ENCODE data around the gene NMRK2.
"Not testable (repeated sequence)": the region's sequence is repeated elsewhere in the genome, so short reads cannot be mapped to it uniquely, and the experiment has no call there.

NMRK2 gene

DNA sequence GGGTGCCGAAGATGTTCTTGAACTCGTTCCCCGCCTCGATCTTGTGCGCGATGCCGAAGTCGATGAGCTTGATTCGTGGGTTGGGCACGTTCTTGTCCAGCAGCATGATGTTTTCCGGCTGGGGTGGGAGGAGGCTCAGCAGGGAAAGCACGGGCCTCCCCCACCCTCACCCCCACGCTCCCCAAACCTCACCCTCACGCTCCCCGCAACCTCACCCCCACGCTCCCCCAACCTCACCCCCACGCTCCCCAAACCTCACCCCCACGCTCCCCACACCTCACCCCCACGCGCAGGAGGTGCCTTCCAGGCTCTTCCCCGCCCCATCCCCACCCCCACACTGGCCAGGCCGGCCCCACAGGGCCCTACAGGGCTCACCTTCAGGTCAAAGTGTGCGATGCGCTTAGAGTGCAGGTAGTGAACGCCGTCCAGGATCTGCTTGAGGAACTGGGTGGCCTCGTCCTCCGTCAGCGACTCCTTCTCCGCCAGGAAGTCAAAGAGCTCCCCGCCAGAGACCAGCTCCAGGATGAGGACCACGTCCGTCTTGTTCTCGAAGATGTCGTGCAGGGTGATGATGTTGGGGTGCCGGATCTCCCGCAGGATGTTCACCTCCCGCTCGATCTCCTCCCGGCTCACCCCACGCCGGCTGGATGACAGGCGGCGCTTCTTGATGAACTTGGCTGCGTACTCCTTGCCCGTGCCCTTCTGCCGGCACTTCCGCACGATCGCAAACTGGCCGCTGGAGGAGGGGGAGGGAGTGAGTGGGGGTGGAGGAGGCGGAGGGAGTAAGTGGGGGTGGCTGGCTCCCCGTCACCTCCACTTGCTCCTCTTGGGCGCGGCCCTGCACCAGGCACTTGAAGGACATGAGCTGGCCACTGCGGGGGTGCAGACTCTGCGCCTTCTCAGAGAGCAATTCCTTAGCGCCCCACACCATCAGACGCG lies 31.7 kb downstream of the NMRK2 start:
- DNase-seq, result no peak

DNA sequence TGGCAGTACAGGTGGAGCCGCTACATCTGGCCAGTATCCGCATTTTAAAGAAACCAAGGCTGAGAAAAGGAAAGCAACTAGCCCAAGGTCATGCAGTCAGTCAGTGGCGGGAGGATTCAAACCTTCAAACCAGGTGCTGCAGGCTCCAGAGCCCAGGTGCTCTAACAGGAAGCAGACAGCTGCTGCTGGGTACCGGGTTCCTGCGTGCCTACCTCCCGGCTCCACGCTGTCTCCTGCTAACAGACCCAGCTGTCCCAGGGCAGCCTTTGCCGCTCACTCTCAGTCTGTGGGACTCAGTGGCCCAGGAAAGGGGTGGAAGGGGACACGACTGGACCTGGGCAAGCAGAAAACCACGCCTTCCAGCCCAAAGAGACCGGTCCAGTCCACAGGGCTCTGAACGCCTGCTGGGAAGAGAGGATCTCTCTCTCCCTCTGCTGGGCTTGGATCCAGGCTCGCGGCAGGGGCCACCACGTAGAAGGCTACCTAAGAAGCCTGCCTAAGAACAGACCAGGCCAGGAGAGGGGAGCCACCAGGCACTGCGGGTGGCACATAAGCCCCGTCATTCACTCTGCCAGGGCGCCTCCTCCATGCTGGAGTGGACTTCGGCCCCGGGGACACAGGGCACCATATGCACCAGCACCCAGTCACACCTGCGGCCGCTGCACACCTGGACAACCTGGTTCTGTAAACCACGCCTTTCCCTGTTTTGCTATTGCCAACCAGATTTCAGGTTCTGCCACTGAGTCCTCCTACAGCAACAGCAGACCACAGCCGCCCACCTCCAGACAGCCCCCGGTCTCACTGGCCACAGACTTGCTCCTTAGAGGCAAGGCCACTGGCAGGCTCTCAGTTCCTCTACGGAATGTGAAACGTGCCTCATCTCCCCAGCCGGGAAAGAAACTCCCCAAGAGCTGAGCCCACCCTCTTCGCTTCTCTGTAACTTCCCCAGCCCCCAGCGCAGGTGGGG lies 33.5 kb downstream of the NMRK2 start:
- no peak for DNase-seq

DNA sequence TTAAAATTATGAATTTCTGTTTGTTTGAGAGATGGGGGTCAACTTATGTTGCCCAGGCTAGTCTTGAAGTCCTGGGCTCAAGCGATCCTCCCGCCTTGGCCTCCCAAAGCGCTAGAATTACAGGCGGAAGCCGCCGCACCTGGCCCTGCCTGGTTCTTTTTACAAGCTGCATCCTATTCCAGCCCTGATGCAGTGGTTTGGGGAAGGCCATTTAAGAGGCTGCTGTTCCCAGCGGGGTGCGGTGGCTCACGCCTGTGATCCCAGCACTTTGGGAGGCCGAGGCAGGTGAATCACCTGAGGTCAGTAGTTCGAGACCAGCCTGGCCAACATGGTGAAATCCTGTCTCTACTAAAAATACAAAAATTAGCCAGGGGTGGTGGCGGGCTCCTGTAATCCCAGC lies 35.1 kb downstream of the NMRK2 start:
- DNase-seq, result not testable (repeated sequence)

DNA sequence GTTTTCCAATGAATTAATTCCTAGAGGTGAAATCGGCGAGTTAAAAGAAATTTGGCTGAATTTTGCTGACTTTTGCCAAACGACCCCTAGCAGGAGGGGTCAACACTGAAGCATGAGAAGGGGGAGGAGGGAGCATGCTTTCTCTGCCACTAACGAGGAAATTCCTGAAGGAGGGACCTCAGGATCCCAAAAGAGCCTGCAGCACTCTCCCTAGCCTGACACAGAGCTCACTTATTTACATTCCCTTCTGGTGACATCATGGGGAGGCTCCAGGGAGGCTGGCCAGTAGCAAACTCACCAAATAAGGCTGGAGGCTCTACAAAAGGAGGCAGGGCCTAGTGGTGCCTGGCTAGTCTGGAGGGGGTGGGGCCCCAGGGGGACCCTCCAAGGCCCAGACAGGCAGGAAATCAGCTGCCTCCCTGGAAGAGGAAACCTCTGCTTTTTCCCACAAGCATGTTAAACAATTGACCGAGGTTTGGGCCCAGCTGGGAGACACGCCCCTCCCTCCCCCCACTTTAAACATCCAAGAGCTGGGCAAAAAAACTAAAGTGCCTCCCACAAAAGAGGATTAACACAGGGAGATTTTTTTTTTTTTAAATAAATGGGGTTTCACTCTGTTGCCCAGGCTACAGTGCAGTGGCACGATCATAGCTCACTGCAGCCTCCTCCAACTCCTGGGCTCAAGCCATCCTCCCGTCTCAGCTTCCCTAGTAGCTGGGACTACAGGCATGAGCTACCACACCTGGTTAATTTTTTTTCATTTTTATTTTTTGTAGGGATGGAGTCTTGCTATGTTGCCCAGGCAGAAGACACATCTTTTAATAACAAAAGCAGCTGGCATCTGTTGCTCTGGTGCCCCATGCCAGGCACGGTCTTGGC lies 35.9 kb downstream of the NMRK2 start:
- DNase-seq, result peak; percentile 46

DNA sequence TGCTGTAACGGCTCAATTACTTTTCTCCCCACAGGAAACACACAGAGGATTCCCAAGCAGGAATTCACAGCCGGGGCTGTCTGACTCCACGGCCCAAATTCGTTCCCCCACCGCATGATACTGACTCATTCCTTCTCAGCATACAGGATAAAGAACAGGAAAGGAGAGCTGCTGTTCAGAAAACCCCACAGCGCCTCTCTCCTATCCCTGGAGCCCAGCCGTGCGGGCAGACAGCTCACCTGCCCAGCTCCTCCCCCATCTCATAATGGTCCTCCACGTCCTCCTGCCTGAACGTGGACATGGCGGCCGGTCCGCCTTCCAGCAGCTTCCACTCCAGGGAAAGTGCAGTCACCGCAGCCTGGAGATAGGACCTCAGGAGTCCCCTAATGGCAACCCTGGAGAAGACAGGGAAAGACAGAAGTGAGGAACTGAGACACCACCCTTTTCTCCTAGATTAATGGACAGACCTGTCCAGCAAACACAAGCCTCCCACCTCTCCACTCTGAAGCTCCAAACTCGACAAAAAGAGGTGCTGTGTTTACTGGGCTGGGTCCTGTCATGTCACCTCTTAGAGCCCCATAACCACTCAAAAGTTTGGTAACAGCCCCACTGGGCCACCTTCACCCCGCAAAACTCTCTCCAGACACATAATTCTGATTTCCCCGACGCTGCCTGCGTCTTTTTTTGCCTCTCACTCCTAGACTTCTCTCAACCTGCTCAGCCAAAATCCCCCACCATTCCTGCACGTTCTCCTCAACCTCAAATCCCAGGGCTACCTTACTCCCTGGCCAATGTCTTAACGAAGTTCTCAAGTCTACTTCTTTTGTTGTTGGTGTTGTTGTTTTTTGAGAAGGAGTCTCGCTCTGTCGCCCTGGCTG lies 36.8 kb downstream of the NMRK2 start:
- peak; percentile 23 for DNase-seq

DNA sequence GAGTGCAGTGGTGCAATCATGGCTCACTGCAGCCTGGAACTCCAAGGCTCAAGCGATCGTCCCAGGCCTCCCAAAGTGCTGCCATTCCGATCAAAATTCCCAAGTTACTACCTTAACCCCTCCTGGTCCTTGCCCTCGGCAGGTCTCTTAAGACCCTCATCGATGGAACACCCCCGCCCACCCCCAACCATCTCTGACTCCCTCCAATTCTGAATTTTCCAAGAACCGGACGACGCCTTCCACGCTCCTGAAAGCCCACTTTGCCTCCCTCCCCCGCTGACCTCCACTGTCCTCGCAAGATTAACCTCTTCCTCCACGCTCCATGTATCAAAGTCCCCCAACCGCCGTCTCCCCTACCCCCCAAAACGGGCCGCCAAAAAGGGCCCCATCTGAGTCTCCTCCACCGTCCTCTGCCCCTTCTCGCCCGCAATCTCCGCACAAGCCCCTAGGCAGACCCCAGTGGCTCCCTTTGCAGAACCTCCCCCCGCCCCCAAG lies 37.5 kb downstream of the NMRK2 start:
- no peak for DNase-seq

DNA sequence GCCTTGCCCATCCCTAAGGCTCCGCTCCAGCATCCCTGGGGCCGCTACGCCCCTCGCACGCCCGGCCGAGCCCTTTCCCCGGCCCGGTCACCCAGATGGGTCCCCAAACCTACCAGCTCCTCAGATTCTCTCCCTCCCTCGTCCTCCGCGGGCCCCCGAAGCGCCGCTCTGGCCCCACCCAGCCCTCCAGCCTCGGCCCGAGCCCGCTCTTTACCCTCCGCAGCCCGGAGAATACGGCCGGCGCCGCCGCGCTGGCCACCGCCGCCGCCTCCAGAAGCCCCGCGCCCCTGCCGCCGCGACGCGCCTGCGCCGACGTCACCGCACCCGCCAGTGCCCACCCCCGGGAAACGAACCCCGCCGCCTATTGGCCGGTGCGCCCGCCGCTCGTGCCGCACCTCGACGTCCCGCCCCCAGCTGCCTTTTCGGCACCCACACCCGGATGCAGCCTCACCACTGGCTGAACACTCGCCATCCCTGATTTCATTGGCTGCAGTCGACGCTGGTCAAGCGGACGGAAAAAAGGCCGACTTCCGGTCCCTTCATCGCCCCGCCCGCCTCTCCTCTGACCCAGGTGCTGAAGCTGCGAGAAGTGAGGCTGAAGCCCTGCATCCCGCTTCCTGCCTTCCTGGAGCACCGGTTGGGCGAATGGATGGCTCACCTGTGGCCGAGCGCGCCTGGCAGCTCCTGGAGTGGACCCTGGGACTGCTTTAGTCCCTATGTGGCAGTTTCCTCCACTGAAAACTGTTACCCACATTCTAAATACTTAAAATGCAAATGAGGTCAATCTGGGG lies 38.1 kb downstream of the NMRK2 start, which contains the start of gene DAPK3:
DAPK3 (minus strand) TSS at position 292 of the 791 bp plus-strand sequence. CDS start 1,364 bp downstream, outside the sequence.
- DNase-seq, result peak; percentile 79

DNA sequence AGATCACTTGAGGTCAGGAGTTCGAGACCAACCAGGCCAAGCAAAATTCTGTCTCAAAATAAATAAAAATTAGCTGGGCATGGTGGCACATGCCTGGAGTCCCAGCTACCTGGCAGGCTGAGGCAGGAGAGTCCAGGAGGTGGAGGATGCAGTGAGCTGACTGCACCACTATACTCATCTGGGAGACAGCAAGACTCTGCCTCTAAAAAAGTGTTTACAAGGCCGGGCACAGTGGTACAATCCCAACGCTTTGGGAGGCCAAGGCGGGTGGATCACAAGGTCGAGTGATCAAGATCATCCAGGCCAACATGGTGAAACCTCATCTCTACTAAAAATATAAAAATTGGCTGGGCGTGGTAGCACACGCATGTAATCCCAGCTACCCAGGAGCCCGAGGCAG lies 42.3 kb downstream of the NMRK2 start:
- no peak for DNase-seq

DNA sequence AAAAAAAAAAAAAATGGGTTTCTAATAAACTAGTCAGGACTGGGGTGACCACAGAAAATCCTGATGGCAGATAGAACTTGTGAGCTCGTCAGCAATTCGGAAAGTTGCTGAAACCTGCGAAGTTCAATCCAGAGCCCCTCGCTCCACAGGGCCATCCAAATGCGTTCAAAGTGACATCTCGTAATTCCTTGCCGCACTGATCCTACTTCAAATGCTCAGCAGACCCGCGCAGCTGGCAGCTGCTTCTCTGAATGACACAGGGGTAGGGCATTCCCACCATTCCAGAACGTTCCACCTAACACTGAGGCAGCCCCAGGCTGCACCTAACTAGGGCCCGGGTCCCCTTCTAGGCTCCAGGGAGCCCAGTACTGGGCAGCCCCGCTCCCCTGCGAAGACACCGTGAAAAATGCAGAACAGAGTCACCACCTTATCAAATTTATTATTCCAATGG lies 42.8 kb downstream of the NMRK2 start:
- no peak for DNase-seq

DNA sequence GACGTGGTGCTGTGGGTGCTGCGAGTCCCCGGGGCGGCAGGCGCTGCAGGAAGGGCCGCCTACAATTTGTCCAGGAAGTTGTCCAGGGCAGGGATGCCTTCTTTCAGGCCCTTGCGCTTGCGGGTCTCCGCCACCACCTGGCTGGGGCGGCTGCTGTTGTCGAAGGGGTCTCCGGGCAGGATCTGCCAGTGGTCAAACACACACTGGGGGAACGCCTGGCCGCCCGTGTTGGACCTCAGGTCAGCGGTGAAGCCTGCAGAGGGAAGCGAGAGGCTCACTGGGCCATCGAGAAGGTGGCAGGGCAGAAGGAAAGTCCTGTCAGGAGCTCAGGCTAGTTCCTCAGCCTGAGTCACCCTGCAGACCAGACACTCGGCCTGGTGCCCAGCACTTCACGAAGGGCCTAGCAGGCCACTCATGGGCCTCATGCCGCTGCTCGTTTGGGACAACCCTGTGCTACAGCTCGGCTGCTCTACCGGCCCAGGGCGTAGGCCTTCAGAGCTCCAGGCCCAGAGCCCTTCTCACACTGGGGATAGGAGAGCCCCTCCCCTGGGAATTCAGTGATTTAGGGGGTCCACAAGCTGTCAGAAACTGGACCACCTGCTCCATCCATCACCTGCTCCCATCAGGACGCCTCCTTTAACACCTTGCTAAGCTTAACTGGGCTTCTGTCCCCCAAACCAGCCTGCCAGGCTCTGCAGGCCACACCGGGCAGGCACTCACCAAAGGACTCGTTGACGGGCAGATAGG lies 43.8 kb downstream of the NMRK2 start:
- DNase-seq, result no peak

DNA sequence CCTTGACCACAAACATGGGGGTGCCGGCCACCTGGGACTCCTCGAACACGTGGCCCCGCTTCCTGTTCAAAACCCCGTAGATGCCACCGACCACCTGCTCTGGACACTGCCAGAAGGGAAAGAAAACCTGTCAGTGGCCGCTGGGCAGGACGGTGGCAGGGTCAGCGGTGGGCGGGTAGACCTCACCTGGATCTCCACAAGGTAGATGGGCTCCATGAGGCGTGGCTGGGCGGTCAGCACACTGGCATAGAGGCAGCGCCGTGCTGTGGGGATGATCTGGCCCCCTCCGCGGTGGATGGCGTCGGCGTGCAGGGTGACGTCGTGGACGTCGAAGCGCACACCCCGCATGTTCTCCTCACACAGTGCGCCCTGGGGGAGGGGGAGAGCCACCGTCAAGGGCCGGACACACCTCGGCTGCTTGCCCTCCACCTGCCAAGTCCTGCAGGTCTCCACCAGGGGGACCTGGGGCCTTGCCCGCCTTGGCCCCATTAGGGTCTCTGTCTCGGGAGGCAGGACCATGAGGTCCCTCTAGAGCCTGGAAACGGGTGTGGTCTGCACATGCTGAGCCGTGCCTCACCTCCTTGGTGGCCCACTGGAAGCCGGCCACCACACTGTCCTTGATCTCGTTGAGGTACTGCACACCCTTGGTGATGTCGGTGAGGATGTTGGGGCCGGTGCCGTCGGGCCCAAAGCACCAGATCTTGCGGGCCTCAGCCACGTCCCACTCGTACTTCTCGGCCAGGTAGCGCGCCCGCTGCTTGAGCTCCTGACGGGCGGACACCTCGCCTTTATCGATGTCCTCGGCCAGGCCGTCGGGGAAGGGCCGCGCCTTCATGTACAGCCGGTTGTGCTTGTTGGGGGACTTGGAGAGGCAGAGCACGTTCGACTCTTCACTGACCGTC lies 44.6 kb downstream of the NMRK2 start:
- no peak for DNase-seq

DNA sequence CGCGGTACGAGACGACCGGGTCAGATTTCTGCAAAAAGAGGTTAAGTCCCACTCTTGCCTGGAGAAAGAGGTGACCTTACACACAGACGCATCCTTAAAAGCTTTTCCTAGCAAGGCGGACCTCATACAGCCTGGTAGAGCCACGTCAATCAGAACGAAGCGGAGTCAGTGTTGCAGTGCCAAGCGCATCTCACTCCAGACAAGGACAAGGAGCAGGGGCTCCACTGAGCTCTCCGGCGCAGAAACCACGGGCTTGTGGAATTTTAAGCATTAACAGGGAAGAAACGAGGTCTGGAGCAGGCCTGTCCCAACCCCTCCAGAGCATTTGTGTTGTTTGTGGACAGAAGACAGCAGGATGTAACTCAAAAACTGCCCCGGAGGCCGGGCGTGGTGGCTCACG lies 45.3 kb downstream of the NMRK2 start:
- DNase-seq, result no peak

DNA sequence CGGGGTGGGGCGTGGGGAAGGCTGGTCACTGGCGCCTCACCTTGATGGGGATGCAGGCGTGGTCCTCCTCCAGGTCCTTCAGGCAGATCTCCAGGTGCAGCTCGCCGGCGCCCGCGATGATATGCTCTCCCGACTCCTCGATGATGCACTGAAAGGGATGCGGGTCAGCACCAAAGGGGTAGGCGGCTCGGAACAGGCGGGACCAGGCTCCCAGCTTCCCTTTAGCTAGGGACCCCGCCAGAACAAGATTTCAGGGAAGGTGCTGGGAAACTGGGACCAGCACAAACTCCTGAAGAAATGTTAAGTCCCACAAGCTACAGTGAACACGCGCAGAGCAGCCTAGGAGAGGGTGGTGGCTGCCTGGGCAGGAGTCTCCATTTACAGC lies 46.4 kb downstream of the NMRK2 start:
- DNase-seq, result no peak

DNA sequence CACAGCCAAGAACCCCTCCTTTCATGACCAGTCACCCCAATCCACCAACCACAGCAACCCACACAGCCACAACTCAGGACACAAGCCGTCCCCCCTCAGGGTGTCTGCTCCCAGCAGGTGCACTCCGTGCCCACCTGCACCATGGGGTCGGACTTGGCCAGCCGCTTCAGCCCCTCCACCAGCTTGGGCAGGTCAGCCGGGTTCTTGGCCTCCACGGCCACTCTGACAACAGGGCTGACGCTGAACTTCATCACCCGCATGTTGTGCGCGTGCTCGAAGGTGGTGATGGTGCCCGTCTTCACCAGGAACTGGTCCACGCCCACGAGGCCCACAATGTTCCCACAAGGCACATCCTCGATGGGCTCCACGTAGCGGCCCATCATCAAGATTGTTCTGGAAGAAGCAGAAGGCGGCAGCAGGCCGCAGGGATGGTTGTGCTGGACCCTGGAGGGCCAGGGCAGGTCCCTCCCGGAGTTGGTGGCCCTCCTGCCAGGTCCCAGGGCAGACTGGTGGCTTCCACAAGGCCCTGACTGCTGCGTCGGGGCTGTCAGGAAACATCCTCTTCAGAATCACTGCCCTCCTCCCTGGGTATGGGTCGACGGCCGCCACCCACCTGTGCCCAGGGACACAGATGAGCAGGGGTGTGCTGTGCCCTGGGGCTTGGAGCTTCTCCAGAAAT lies 46.9 kb downstream of the NMRK2 start:
- no peak for DNase-seq

DNA sequence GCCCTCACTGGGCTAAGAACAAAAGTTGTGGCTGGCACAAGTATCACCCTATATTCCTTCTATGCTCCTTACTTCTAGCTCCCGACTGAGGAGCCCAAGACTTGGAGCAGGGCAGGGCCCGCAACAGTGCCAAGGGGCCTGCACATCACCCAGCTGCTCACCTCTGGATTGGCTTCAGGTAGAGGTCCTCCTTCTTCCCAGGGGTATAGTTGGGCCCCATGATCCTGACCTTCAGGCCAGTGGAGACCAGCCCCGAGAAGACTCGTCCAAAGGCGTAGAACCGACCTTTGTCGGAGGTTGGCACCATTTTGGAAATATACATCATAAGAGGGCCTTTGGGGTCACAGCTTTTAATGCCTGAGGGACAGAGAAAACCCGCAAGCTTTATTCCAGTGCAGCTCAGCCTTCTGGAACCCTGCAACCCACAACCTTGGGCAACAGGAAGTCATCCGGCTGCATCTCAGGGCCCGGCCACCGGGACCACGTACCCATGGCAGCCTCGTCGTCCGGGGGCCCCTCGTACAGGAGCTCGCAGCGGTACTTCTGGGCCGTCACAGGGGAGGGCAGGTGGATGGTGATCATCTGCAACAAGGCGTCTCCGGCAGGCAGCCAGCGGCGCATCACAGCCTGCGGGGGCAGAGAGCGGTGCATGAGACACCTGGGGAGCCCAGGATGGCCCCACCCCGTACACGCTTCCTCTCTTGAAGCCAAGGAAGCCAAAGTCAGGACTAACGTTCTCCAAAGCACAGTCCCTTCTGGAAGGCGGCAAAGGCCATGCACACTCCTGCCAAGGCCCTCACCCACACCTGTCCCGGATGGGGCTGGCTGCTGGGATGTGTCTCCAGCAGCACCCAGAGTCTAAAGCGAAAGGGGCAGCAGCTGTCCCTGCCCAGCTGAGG lies 47.7 kb downstream of the NMRK2 start:
- DNase-seq, result no peak

DNA sequence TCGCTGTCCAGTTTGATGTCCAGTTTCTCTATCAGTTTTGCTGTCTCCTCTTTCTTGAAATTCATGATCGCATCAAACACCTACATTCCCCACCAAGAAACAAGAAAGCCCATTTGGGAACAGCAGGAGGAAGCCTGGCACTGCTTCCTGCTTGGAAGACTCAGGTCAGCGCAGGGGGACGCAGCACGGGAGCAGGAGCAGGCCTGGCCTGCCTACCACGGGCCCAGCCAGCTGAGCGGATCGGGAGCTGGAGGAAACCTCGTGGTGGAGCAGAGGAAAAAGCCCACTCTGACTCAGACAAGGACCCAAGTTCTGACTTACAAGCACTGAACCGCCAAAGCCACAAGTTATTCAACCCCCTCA lies 48.5 kb downstream of the NMRK2 start:
- DNase-seq, result no peak

Measured in right kidney (tissue), 1 donor.